ENCODE results near the gene TRIM24.
"Not testable (repeated sequence)": the region's sequence is repeated elsewhere in the genome, so short reads cannot be mapped to it uniquely, and the experiment has no call there.

TRIM24 gene

DNA sequence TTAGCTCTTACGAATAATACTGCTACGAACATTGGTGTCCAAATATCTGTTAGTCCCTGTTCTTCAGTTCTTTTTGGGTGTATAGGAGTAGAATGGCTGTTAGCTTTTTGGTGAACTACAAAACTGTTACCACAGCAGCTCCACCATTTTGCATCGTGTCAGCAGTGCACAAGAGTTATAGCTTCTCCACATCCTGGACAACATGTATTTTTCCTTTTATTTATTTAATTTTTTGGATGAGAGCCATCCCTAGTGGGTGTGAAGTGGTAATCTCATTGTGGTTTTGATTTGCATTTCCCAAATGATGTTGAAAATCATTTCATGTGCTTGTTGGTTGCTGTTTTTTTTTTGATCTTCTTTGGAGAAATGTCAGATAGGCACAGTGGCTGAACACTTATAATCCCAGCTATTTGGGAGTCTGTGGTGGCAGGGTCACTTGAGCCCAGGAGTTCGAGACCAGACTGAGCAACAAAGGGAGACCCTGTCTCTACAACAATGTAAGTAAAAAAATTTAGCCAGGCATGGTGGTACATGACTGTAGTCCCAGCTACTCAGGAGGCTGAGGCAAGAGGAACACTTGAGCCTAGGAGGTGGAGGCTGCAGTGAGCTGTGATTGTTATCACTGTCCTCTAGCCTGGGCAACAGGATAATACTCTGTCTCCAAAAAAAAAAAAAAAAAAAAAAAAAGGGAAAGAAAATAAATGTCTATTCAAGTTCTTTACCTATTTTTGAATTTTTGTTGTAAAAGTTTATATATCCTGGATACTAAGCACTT is 31.7 kb downstream of the TRIM24 start:
- FAIRE-seq (no peak), DNase-seq (ENCODE audit: low spot score) (no peak)

DNA sequence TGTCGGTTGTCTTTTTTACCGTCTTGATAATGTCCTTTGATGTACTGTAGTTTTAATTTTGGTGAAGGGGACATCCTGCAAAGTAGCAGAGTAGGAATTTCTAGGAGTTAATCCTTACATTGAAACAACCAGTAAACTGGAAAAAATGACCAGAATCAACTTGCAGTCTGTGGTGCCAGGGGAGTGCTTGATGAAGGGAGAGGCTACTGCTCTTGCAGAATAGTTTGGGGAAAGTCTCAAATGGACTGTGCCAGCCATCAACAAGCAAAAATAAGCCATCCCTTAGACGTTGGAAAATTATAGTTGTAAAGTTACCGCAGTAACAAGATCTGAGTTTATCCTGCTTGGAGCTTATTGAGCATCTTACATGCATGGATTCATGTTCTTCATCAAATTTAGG is 32.4 kb downstream of the TRIM24 start:
- DNase-seq (ENCODE audit: low spot score) = no peak
- FAIRE-seq = no peak

DNA sequence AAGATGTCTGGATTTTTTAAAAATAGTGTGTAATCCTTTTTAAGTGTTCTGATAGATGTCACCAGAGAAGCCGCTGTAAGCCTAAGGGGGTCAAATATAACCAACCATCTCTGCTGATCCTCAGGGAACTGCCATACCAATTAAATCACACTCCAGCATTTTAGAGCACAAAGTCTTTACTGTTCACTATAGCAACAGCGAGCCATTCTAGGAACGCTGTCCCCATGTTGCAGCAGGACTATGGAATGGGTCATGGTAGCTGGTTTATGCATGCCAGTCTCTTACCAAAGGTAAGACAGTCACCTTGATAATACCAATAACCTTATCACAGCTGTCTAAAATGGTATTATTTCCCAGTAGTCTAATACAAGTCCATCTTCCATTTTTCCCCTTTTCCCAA is 33.5 kb downstream of the TRIM24 start:
- FAIRE-seq = no peak
- DNase-seq (ENCODE audit: low spot score) = no peak

DNA sequence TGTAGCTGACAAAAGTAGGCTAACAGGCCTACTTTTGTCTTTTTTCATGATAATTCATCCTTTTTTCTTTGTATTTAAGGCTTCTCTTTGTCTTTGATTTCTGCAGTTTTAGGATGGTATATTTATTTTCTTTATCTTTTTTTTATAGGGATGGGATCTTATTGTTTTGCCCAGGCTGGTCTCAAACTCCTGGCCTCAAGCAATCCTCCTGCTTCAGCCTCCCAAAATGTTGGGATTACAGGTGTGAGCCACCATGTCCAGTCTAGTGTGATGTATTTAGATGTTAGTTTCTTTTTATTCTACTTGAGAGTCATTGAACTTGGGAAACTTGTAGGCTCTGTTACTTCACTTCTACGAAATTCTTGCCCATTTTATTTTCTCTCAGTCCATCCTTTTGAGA is 35.4 kb downstream of the TRIM24 start:
- FAIRE-seq (no peak), DNase-seq (ENCODE audit: low spot score) (no peak)

DNA sequence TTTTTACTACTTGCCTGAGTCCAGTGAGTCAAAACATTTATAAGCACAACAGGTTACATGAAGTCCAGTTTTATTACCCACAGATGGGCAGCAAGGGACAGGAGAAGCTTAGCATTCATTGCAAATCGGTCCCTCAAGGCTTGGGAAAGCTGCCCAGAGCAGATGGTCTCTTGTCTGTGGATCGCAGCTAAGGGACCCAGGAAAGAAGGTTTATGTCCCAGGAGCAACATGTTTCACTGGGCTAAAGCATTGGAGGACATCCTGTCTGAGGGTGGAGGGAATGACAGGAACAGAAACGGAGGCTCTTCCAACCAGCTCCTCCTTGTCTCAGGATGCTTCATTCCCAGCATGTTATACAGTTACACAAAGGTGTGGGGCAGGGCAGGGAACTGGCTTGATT is 39.3 kb downstream of the TRIM24 start:
- FAIRE-seq (no peak), DNase-seq (ENCODE audit: low spot score) (no peak)

DNA sequence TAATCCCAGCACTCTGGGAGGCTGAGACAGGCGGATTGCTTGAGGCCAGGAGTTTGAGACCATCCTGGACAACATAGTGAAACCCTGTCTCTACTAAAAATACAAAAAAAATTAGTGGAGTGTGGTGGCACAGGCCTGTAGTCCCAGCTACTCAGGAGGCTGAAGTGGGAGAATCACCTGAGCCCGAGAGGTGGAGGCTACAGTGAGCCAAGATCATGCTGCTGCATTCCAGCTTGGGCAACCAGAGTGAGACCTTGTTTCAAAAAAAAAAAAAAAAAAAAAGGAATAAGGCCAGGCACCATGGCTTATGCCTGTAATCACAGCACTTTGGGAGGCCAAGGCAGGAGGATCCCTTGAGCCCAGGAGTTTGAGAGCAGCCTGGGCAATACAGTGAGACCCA is 40.2 kb downstream of the TRIM24 start:
- not testable (repeated sequence) for DNase-seq (ENCODE audit: low spot score); FAIRE-seq

DNA sequence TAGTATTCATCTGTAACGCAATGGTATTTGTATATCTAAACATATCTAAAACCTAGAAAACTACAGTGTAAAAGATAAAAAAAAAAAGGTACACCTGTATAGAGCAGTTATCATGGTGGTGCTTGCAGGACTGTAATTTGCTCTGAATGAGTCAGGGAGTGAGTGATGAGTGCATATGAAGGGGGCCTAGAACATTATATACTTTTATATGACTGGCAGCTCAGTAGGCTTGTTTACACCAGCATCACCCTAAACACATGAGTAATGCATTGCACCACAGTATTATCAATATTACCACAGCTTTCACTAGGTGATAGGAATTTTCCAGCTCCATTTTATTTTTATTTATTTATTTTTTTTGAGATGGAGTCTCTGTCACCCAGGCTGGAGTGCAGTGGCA is 40.8 kb downstream of the TRIM24 start:
- FAIRE-seq = no peak
- no peak for DNase-seq (ENCODE audit: low spot score)

DNA sequence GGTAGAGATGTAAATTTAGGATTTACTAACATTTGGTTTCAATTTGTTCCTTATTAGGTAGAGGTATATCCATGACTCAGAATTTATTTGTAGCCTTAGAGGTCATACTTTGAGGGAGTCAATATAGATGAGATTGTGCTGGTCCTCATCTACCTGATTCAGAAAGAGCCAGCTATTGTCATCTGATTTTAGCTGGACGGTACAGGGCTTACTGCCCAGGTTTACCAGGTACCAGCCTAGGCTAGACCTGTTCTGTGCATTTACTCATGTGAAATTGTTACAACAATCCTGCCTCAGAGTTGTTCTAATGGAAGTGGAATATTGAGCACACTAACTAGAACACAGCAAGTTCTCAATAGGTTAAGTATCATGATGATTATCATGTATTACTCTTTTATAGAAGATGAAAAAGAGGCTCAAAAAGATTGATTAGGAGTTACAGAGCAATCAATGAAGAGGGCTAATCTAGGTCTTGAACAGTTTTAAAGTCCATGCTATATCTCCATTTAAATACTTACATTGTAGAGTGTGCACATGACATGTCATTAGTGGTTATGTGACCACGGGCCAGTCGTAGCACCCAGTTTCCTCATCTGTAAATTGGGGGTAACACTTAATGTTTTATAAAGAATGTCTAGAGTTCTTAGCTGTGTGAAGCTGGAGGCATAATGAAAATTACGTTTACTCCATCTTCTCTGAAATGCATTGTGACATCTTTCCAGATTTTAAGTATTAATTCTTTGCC is 42.1 kb downstream of the TRIM24 start:
- no peak for FAIRE-seq

DNA sequence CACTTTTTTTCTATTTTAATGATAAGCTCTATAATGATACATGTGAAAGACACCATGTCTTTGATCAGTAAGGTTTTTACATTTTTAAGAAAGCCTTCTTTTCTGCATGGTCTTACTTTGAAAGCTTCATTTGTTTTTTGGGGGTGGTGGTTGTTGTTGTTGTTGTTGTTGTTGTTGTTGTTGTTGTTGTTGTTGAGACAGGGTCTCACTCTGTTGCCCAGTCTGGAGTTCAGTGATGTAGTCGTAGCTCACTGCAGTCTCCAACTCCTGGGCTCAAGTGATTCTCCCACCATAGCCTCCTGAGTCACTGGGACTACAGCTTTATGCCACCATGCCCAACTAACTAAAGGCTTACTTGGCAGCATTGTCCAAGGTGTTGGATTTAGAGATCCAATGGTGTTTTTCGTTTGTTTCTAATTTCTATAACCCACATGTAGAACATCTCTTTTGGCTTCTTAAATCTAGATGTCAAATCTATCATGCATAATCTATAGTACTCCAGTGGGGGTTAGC is 45.4 kb downstream of the TRIM24 start:
- DNase-seq (ENCODE audit: low spot score) (no peak), FAIRE-seq (no peak)

More for the DNA sequence above, 42.1 kb downstream of the TRIM24 start:
- no peak for DNase-seq (ENCODE audit: low spot score)

DNA sequence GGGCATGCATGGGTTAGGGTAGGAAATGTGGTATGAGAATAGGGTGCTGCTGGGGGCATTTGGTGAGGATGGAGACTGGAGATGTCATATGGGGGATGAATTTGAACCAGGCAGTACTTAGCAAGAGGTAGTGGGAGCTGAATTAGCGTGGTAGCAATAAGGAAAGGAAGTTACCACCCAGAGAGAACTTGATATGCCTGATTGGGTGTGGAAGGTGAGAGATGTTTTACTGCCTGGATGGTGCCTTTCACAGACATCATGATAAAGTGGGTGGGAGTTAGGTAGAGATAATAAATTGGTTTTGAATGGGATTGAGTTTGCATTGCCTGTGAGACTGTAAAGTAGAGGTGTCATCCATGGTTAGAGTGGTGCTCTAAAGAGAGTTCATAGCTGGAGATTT is 46.7 kb downstream of the TRIM24 start:
- no peak for DNase-seq (ENCODE audit: low spot score)
- FAIRE-seq = no peak

DNA sequence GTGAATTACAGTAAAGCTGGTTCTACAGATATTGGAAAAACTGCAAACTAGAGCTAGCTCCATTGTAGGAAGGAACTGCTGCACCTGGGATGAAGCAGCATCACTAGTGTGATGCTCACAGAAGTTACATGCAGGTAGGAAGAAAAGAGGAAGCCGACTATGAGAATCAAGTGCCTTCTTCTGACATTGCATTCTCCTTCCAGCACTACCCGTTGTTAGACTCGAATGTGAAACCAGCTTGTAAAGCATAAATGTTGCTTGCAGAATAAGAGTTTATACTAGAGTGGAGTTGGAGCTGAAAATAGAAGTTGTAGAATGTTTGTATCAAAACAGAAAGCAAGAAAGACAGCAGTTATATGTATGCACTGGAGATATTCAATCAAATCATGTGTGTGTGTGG is 49.9 kb downstream of the TRIM24 start:
- DNase-seq (ENCODE audit: low spot score) (no peak), FAIRE-seq (no peak)

DNA sequence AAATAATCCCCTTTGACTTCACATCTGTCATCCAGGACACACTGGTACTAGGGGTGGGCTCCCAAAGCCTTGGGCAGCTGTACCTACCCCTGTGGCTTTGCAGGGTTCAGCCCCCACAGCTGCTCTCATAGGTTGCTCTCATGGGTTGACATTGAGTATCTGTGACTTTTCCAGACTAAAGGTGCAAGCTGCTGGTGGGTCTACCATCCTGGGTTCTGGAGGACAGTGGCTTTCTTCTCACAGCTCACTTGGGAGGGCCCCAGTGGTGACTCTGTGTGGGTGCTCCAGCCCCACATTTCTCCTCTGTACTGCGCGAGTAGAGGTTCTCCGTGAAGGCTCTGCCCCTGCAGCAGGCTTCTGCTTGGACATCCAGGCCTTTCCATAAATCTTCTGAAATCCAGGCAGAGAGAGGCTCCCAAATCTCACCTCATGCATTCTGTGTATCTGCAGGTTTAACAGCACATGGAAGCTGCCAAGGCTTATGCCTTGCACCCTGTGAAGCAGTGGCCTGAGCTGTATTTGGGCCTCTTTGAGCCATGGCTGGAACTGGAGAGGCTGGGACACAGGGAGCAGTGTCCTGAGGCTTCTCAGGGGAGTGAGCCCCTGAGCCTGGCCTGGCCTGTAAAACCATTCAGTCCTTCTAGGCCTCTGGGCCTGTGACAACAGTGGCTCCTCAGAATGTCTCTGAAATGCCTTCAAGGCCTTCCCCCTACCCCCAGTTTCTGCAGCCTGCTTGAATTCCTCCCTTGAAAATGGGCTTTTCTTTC is 52.2 kb downstream of the TRIM24 start:
- FAIRE-seq (no peak), DNase-seq (ENCODE audit: low spot score) (no peak)

DNA sequence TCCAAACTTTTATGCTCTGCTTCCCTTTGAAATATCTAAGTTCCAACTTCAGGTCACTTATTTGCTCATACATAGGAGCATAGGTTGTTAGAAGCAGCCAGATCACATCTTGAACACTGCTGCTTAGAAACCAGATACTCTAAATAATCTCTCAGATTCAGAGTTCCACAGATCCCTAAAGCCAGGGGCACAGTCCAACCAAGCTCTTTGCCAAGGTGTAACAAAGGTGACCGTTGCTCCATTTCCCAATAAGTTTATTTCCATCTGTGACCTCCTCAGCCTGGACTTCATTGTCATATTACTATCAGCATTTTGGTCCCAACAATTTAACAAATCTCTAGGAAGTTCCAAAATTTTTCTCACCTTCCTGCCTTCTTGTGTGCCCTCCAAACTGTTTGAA is 52.8 kb downstream of the TRIM24 start:
- FAIRE-seq (no peak), DNase-seq (ENCODE audit: low spot score) (no peak)

DNA sequence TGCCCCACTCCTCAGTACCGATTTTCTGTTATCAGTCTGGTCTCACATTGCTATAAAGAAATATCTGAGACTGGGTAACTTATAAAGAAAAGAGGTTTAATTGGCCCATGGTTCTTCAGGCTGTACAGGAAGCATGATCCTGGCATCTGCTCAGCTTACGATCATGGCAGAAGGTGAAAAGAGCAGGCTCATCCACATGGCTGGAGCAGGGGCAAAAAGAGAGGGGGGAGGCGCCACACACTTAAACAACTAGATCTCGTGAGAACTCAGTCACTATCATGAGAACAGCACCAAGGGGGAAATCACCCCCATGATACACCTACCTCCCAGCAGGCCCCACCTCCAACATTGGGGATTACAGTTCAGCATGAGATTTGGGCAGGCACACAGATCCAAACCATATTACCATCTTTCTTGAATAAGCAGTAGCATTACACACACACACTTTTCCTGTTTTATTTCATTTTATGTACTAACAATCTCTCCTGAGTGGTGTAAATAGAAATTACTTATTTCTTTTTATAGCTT is 53.3 kb downstream of the TRIM24 start:
- no peak for FAIRE-seq
- DNase-seq (ENCODE audit: low spot score) = no peak

DNA sequence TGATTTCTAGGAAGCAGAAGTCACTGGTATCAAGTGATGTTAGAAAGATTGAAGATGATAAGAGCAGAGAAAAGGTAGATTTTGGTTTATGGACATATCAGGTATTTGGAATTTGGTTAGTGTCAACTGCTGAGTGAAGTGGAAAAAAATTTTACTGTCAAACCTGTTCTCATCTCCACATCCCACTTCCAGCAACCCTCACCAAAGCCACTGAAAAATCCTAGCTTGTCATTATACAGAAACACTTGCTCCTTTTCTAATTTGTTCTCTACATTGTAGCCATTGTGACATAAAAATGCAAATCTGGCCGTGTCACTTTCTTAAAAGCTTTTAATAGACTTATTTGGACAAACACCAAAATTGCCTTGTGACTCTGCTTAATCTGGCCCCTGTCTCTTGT is 54.0 kb downstream of the TRIM24 start:
- FAIRE-seq = no peak

DNA sequence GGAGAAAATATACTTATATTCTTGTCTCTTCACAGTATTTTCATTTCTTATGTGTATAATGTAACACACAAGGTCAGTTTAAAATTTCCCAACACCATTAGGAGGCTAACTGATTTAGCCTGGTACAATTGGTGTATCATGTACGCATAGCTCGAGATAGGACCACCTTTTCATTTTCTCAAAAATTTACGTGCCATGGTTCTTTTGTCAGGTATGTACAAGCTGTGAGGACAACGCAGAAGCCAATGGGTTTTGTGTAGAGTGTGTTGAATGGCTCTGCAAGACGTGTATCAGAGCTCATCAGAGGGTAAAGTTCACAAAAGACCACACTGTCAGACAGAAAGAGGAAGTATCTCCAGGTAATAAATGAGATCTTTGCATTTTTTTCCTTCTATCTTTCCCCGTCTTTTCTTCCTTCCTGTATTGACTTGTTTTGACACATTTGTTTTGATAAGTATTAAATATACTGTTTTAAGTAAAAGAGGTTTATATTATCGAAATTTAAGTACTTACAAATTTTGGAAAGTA is 55.0 kb downstream of the TRIM24 start:
- no peak for FAIRE-seq
- no peak for DNase-seq (ENCODE audit: low spot score)

More for the DNA sequence above, 54.0 kb downstream of the TRIM24 start:
- DNase-seq (ENCODE audit: low spot score) = no peak

DNA sequence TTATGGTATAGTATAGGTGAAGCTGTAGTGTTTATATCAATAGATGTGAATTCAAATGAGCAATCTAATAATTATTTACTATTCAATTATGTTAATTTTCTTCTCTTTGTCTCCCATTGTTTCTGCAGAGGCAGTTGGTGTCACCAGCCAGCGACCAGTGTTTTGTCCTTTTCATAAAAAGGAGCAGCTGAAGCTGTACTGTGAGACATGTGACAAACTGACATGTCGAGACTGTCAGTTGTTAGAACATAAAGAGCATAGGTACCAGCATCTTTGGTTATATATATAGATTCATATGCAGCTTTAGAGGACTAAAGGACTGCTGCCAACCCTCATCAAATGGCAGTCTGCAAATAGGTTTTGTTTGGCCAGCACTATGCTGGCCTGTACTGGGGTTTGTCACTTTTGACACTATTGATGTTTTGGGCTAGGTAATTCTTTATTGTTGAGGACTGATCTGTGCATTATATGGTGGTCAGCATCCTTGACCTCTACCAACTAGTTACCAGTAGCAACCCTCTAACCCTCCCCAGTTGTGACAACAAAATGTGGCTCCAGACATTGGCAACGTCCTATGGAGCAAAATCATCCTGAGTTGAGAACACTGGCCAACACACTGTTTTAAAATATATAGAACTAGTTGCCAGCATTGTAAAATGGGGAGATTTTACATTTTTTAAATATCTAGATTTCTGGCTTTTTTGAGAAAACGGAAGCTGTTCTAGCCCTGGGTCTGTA is 59.2 kb downstream of the TRIM24 start:
- no peak for FAIRE-seq

DNA sequence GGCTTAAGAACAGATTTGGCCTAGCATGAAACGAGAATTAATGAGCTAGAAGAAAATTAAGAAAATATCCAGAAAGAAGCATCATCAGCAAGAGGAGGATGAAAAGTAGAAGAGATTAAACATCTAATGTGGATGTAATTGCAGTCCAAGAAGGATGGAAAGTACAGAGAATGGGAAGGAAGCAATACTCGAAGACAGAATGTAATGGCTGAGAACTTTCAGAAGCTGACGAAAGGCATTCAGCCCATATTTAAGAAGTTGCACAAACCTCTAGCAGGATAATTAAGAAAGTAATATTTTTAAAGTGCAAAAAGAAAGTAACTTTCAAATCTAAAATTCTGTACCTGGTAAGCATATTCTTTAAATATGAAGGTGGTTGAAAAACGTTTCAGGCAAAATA is 60.7 kb downstream of the TRIM24 start:
- no peak for DNase-seq (ENCODE audit: low spot score)
- FAIRE-seq = no peak

More for the DNA sequence above, 59.2 kb downstream of the TRIM24 start:
- no peak for DNase-seq (ENCODE audit: low spot score)

DNA sequence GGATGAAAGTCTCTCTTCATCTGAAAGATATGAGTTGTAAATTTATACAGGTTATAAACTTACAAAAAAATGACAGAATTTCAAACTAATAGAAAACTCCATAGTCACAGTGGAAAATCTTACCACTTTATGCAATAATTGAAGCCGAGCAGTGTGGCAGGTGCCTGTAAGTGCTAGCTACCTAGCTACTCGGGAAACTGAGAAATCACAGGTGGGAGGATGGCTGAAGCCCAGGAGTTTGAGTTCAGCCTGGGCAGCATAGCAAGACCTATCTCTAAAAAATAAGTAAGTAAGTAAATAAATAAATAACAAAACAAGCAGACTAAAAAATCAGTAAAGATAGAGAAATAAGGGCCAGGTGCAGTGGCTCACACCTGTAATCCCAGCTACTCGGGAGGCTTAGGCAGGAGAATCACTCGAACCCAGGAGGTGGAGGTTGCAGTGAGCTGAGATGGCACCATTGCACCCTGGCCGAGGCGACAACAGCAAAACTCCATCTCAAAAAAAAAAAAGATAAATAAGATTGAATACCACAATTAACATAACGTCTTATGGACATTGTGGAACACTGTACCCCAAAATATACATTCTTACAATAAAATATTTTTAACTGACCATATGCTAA is 61.9 kb downstream of the TRIM24 start:
- no peak for FAIRE-seq
- DNase-seq (ENCODE audit: low spot score) = no peak

DNA sequence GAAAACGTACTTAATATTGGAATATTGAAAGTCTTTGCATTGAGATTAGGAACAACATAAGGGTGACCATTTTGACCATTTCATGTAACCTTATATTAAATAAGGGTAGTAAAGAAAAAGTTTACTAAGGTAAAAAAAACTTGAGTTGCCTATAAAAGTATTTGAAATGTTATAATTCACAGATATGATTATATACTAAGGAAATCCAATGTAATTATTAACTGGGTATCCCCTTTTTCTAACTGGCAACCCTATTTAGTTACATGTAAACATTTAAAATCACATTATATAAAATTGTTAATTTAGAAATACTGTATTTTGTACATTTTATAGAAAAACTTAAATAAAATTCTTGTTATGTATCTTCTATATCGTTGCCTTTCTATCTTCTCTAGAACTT is 64.2 kb downstream of the TRIM24 start:
- no peak for DNase-seq (ENCODE audit: low spot score)
- no peak for FAIRE-seq

Data from urothelium cell line (cell line).